ENCODE measurements around the gene STX8.
"Not testable (repeated sequence)": the region's sequence is repeated elsewhere in the genome, so short reads cannot be mapped to it uniquely, and the experiment has no call there.

The STX8 gene

GRCh38 chr17:9389111-9389527 lies 186.5 kb downstream of the STX8 start:
- DNase-seq (ENCODE audit: low spot score): no peak

- no peak for DNase-seq (ENCODE audit: low spot score)
Measured at GRCh38 chr17:9386401-9386800, 189.2 kb downstream of the STX8 start.

DNA sequence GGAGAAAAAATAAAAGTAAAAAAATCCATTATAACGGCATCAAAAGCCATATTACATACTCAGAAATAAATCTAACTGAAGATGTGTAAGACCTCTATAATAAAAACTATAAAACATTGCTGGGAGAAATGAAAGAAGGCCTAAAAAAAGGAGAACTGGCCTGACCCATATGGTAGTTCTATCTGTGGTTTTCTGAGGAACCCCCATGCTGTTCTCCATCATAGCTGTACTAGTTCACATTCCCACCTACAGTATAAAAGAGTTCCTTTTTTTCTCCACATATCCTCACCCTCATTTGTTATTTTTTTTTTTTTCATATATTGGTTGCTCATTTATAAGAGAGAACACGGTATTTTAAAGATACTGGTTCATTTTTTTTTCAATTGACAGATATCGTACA lies 191.8 kb downstream of the STX8 start:
- no peak for DNase-seq (ENCODE audit: low spot score)

GRCh38 chr17:9382626-9383025 lies 193.0 kb downstream of the STX8 start:
- no peak for DNase-seq (ENCODE audit: low spot score)

DNA sequence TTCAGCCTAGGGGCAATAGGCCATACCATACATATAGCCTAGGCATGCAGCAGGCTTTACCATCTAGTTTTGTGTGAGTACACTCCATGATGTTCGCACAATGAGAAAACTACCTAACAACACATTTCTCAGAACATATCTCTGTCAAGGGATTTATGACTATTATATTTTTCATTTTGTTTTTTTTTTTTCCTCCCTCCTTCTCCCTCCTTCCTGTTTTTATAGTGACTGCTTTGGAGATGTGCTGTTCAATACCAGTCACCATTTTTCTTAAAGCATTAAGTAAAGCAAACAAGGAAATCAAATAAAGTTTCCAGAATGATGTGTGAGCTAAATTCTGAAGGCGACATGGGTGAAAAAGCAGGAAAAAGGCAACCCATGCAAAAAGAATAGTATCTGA lies 194.6 kb downstream of the STX8 start:
- no peak for DNase-seq (ENCODE audit: low spot score)

- no peak for DNase-seq (ENCODE audit: low spot score)
Measured at GRCh38 chr17:9380361-9380760, 195.3 kb downstream of the STX8 start.

DNA sequence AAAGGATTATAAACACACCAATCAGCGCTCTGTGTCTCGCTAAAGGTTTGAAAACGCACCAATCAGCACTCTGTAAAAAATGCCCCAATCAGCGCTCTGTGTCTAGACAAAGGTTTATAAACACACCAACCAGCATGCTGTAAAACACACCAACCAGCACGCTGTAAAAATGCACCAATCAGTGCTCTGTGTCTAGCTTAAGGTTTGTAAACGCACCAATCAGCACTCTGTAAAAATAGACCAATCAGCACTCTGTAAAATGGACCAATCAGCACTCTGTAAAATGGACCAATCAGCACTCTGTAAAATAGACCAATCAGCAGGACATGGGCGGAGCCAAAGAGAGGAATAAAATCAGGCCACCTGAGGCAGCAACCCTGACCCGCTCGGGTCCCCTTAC lies 199.4 kb downstream of the STX8 start:
- DNase-seq (ENCODE audit: low spot score): not testable (repeated sequence)

DNA sequence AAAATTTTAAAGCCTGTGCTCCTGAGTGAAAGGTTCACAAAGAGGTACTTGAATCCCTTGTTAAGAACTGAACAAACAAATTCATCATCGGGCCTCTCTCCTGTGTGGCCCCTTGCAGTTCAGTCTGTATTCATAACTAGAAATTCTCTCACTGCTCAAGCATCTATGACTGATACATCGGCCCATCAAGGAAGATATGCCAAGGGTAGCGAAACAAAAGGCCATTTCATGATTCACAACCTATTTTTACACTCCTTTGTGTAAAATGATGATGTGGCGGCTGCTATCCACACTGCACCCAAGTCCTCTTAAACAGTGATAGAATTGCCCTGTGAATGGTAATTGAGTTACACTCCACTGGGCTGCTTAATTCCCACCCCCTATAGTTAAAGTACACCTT lies 204.6 kb downstream of the STX8 start:
- DNase-seq (ENCODE audit: low spot score): no peak

DNA sequence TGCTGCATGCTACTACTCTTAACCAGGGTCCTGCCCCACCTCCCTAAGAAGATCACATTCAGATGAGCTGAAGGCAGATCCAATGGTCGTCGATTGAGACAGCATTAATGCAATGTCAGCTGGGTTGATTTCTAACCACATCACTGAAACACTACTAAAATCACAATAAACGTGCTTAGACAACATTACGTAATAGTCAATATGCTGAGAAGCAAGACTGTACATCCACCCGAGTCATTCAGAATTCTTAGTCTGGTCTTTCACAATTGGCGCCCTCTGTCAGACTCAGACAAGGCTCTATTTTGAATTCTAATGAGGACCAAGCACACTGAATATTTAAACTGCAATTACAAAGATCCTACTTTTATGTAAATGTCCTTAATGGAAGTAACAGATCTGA lies 205.2 kb downstream of the STX8 start:
- no peak for DNase-seq (ENCODE audit: low spot score)

- no peak for DNase-seq (ENCODE audit: low spot score)
Measured at GRCh38 chr17:9368631-9369030, 207.0 kb downstream of the STX8 start.

- no peak for DNase-seq (ENCODE audit: low spot score)
Measured at GRCh38 chr17:9367156-9367555, 208.5 kb downstream of the STX8 start.

- DNase-seq (ENCODE audit: low spot score): no peak
Measured at GRCh38 chr17:9364837-9365430, 210.7 kb downstream of the STX8 start.

- no peak for DNase-seq (ENCODE audit: low spot score)
Measured at GRCh38 chr17:9363440-9364350, 211.9 kb downstream of the STX8 start.

DNA sequence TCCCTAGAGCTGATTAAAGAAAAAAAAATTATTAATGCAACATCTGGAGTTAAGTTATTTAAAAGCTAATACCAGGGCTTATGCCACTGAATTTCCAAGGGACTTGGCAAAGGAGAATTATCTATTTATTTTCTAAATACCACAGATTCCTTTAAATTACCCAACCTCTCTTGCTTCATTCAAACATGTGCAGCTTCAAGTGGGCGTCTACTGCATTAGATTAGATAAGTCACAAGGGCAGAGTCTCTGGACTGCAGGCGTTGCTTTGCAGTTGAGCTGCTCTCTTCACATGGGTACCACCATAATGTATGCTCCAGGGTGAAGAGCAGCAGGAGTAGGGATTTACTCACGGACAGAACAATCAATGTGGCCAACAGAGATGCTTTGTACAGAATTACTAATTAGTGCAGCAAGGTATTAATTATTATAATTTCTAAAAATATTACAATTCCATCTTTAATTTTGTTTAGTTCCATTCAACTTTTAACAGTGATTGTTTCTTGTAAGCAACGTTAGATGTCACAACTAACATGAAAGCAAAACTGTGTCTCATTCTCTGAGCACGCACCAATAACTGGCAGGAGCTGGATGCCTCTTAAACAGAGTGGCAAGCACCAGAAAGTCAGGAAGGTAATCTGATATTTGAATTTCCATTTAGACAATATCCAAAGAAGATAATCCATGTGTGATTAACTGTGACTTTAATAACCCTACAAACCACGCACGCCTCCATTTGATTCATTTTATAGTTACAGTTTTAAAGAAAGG lies 214.2 kb downstream of the STX8 start:
- DNase-seq (ENCODE audit: low spot score): no peak

DNA sequence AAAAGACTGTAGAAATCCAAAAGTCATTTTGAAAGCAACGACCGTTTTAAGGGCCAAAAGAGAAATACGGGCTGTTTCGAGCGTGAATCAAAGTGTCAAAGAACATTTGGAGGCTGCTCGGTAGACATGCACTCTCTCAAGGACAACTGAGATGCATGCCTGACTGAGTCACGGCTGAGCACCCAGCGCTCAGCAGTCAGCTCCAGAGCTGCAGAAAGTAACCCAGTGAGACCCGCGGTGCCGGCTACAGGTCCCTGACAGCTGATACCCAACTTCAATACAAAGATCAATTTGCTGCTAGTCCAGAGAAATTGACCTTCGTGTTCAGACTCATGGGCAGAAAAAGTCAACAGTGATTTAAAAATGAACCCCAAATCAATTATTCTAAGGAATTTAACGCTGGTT lies 214.9 kb downstream of the STX8 start:
- DNase-seq (ENCODE audit: low spot score): peak; percentile 27

DNA sequence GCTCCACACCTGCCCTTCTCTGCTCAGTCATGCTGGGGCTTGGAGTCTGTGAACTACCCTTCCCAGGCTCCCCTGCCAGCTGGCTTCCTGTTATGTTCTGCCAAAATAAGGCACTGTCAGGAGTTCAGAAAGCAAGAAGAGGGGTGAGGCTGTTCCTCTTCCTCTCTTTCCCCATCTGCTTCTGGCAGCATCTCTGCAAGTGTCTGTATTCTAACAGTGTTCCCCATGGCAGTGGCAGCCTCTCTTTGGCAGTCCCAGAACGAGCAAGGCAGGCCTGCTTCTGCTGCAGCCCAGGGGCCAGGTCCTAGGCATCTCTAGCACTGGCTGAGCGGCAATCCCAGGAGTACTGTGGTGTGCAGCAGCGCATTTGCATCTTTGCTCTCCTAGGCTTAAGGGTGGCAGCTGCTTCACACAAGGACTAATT lies 219.1 kb downstream of the STX8 start:
- DNase-seq (ENCODE audit: low spot score): no peak

GRCh38 chr17:9355846-9356245 lies 219.8 kb downstream of the STX8 start:
- DNase-seq (ENCODE audit: low spot score): no peak

DNA sequence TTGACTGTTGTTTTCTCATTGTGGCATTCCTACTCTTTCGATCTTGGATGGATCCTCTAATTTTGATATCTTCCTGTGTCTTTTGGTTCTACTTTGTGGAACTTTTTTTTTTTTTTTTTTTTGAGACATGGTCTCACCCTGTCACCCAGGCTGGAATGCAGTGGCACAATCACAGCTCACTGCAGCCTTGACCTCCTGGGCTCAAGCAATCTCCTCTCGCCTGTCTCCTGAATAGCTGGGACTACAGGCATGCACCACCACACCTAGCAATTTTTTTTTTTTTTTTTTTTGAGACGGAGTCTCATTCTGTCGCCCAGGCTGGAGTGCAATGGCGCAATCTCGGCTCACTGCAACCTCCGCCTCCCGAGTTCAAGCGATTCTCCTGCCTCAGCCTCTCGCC lies 220.4 kb downstream of the STX8 start:
- not testable (repeated sequence) for DNase-seq (ENCODE audit: low spot score)

- DNase-seq (ENCODE audit: low spot score): no peak
Measured at GRCh38 chr17:9350080-9350479, 225.5 kb downstream of the STX8 start.

DNA sequence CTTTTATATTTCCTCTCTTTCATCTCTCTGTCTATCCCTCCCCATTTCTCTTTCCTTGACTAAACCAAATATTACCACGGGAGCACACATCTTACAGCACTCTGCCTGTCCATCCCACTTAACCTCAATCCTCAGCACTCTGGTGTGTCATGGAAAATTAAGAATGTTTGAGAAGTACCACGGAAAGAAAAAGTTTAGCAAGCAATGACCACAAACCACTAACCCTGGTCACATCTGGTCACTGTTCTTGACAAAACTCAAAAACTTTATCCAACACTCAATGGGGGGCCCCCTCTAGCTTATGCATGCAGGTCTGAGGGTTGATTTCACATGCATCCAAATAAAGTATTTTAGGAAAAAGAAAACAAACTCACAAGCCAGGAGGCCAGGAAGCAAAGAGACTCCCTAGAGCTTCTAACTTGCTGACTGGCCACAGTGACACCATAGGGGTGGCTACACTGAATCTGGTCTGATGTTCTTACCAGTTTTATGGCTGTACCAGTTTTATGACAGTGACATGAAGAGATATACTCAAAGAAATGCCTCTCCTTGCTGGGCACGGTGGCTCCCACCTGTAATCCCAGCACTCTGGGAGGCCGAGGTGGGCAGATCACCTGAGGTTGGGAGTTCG lies 229.2 kb downstream of the STX8 start:
- no peak for DNase-seq (ENCODE audit: low spot score)

DNA sequence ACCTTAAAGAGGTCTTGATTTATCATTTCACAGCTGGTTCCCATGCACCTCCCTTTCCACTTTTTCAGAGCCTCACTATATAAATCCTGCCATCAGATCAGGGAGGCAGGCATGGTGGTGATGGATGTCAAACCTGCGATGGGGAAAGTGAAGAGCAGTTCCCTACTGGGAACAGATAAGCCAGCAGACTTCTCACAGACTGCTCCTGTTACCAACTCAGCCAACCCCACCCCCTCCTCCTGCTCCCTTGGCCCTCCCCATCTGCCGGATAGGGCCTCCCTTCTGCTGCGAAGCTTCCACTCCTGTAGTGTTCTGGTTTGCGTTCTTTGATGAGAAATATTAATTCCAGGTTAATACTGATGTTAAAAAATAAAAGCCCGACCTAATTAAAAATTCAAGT lies 232.1 kb downstream of the STX8 start:
- peak; percentile 76 for DNase-seq (ENCODE audit: low spot score)

DNA sequence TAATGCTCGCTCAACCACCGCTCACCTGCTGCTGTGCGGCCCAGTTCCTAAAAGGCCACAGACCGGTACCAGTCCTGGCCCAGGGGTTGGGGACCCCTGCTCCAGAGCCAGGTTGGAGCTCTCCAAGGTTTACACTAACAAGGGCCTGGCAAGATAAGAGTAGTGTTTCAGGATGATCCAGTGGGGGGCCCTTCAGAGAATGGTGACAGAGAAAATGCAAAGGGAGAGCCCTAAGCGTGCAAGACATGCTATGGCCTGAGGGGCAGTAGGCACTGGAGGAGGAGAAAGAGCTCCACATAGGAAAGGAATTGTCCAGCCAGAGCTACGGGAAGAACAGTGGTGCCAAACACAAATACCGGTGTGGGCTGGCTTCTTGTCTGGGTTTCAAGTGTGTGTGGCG lies 233.4 kb downstream of the STX8 start:
- DNase-seq (ENCODE audit: low spot score): no peak

Measured in iPS-NIHi11 (cell line).